ENCODE data around the gene CUX1.

CUX1 gene

GRCh38 chr7:101875283-101875846 is 57.9 kb downstream of the CUX1 start:
- Histone ChIP-seq H3K27me3 (no peaks in the 10 kb centered on the region), H3K36me3 (no peaks in the 10 kb centered on the region; the same call in 1 of the 2 replicates), H3K9me3 (no peaks in the 10 kb centered on the region), H3K4me1 (peaks cover 6% of the 10 kb centered on the region), H3K4me3 (ENCODE audit: low read depth, low read length) (no peak overlapping the region)
- no peak for DNase-seq
- TF ChIP-seq CTCF (IDR thresholded peaks at IDR 0.05; ENCODE audit: low read depth, low read length) = no peak

GRCh38 chr7:101877882-101878591 is 60.6 kb downstream of the CUX1 start:
- Histone ChIP-seq H3K4me3 (ENCODE audit: low read depth, low read length) (no peak overlapping the region), H3K27me3 (no peaks in the 10 kb centered on the region), H3K4me1 (peaks cover 11% of the 10 kb centered on the region), H3K9me3 (no peaks in the 10 kb centered on the region), H3K36me3 (no peaks in the 10 kb centered on the region; the same call in 1 of the 2 replicates)
- TF ChIP-seq CTCF (IDR thresholded peaks at IDR 0.05; ENCODE audit: low read depth, low read length) = no peak
- DNase-seq = no peak

GRCh38 chr7:101878938-101879337 is 61.5 kb downstream of the CUX1 start:
- no peak for TF ChIP-seq CTCF (IDR thresholded peaks at IDR 0.05; ENCODE audit: low read depth, low read length)
- H3K4me3 ChIP-seq (ENCODE audit: low read depth, low read length) = no peak overlapping the region
- no peaks in the 10 kb centered on the region; the same call in 1 of the 2 replicates for H3K36me3 ChIP-seq
- no peaks in the 10 kb centered on the region for H3K9me3 ChIP-seq
- no peaks in the 10 kb centered on the region for H3K27me3 ChIP-seq
- DNase-seq = no peak
- H3K4me1 ChIP-seq = peaks cover 5% of the 10 kb centered on the region

GRCh38 chr7:101879565-101879964 is 62.1 kb downstream of the CUX1 start:
- Histone ChIP-seq H3K36me3 (no peaks in the 10 kb centered on the region; the same call in 1 of the 2 replicates), H3K9me3 (no peaks in the 10 kb centered on the region), H3K4me3 (ENCODE audit: low read depth, low read length) (no peak overlapping the region), H3K4me1 (peaks cover 4% of the 10 kb centered on the region), H3K27me3 (no peaks in the 10 kb centered on the region)
- no peak for TF ChIP-seq CTCF (IDR thresholded peaks at IDR 0.05; ENCODE audit: low read depth, low read length)
- no peak for DNase-seq

- H3K4me1 ChIP-seq = peaks cover 4% of the 10 kb centered on the region
Measured at GRCh38 chr7:101880282-101881054, 63.0 kb downstream of the CUX1 start.

More at GRCh38 chr7:101880282-101881054, 63.0 kb downstream of the CUX1 start:
- no peaks in the 10 kb centered on the region for H3K9me3 ChIP-seq
- H3K27me3 ChIP-seq = no peaks in the 10 kb centered on the region
- no peak for TF ChIP-seq CTCF (IDR thresholded peaks at IDR 0.05; ENCODE audit: low read depth, low read length)
- no peak overlapping the region for H3K4me3 ChIP-seq (ENCODE audit: low read depth, low read length)
- H3K36me3 ChIP-seq = no peaks in the 10 kb centered on the region
- no peak for DNase-seq

Measured in BE2C (cell line).